ENCODE measurements around the gene PSTPIP2.
A peak's percentile ranks its signal among the peaks of the same experiment; 100 is the strongest.
"Not testable (repeated sequence)": the region's sequence is repeated elsewhere in the genome, so short reads cannot be mapped to it uniquely, and the experiment has no call there.

Gene PSTPIP2

DNA sequence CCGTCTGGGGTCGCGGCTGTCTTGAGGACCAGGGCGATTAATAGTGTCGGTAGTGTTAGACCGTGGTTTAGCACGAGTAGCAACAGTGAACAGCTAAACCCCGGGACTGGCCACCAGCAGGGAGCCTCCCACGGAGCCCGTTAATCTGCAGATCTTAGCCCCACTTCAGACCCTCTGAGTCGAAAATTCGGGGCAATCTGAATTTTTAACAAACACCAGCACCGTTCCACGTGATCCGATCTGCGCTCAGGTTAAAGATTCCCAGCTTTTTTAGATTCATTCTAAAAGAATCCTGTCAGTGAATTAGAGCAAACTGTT lies 26.5 kb upstream of the PSTPIP2 start:
- DNase-seq (ENCODE audit: low read depth): no peak
- H3K4me3 ChIP-seq (ENCODE audit: low read depth, low read length): peak overlapping the region; percentile 90
- TF ChIP-seq, protein P1, sequence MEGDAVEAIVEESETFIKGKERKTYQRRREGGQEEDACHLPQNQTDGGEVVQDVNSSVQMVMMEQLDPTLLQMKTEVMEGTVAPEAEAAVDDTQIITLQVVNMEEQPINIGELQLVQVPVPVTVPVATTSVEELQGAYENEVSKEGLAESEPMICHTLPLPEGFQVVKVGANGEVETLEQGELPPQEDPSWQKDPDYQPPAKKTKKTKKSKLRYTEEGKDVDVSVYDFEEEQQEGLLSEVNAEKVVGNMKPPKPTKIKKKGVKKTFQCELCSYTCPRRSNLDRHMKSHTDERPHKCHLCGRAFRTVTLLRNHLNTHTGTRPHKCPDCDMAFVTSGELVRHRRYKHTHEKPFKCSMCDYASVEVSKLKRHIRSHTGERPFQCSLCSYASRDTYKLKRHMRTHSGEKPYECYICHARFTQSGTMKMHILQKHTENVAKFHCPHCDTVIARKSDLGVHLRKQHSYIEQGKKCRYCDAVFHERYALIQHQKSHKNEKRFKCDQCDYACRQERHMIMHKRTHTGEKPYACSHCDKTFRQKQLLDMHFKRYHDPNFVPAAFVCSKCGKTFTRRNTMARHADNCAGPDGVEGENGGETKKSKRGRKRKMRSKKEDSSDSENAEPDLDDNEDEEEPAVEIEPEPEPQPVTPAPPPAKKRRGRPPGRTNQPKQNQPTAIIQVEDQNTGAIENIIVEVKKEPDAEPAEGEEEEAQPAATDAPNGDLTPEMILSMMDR (IDR thresholded peaks at IDR 0.05; ENCODE audit: low read depth, low read length, missing control alignments): no peak

GRCh38 chr18:46097801-46098615 lies 25.9 kb upstream of the PSTPIP2 start, which contains the start of gene ATP5F1A:
ATP5F1A (minus strand) TSS chr18:46098296; CDS start chr18:46098231, 65 bp downstream.
- TF ChIP-seq, protein P1 (IDR thresholded peaks at IDR 0.05; ENCODE audit: low read depth, low read length, missing control alignments): no peak
- peak; percentile 65 for DNase-seq (ENCODE audit: low read depth)
- H3K4me3 ChIP-seq (ENCODE audit: low read depth, low read length): peak within 1 kb of the TSS; percentile 90

DNA sequence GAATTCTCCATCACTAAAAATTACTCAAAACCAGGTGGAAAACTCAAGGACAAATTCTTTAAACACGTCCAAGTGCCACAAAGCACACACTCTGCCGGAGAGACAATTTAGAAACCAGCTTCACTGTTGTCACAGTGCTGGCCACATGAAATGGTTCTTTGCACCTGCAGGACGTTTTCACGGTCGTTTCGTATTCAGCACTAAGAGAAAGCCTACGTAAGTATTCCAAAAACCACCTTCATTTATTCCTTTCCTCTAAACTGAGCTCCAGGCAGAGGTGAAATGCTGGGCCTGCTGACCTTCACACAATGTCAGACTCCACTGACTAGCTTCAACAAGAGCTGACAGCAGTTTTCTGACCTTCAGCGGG lies 25.4 kb upstream of the PSTPIP2 start:
- peak; percentile 4 for DNase-seq (ENCODE audit: low read depth)
- peak overlapping the region; percentile 90 for H3K4me3 ChIP-seq (ENCODE audit: low read depth, low read length)
- TF ChIP-seq, protein P1 (IDR thresholded peaks at IDR 0.05; ENCODE audit: low read depth, low read length, missing control alignments): no peak

GRCh38 chr18:46096651-46097300 lies 24.7 kb upstream of the PSTPIP2 start:
- peak overlapping the region; percentile 90 for H3K4me3 ChIP-seq (ENCODE audit: low read depth, low read length)
- DNase-seq (ENCODE audit: low read depth): peak; percentile 19
- TF ChIP-seq, protein P1 (IDR thresholded peaks at IDR 0.05; ENCODE audit: low read depth, low read length, missing control alignments): no peak

- H3K4me3 ChIP-seq (ENCODE audit: low read depth, low read length): no peak overlapping the region
- no peak for DNase-seq (ENCODE audit: low read depth)
- TF ChIP-seq, protein P1 (IDR thresholded peaks at IDR 0.05; ENCODE audit: low read depth, low read length, missing control alignments): no peak
Observed at GRCh38 chr18:46095532-46095931, 23.5 kb upstream of the PSTPIP2 start.

- not testable (repeated sequence) for DNase-seq (ENCODE audit: low read depth); H3K4me3 ChIP-seq (ENCODE audit: low read depth, low read length)
Observed at GRCh38 chr18:46088501-46088900, 16.4 kb upstream of the PSTPIP2 start.

DNA sequence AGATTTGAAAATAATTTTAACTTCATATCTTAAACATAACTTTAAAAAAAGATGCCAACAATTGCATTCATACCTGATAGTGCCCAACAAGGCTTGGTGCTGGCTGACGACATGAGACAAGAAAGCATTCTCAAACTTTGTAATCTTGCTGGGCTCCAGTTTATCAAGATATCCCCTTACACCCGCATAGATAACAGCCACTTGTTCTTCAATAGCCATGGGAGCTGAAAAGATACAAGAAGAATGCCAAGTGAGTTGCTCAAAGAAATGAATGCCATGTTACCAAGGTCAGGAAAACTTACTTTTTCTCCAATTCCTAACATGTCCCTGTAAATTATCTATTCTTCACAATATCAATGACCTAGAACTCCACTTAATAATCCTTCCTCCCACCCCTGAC lies 12.4 kb upstream of the PSTPIP2 start:
- DNase-seq (ENCODE audit: low read depth): no peak
- TF ChIP-seq, protein P1 (IDR thresholded peaks at IDR 0.05; ENCODE audit: low read depth, low read length, missing control alignments): no peak
- no peak overlapping the region for H3K4me3 ChIP-seq (ENCODE audit: low read depth, low read length)

All from GM12864 (cell line).